B cell (primary cell): ENCODE measurements around the gene MIDN. TPM values are rescaled to one million over a fixed set of nuclear protein-coding genes. Genes with fewer than 3 reads are reported as not detected.

Experiments
- ATAC-seq: fragments of 200-7000 bp; cut with Tn5 transposase; one replicate; pipeline ENCODE4 v1.10.0; 2021; ENCODE audit warnings: low read depth, mild to moderate bottlenecking, moderate number of reproducible peaks, moderate library complexity
- CTCF ChIA-PET: fragments of 350-600 bp; sonication (Branson Sonifier 250); formaldehyde crosslinking; loops from one replicate; lab custom pipeline; 2021; ENCODE audit warnings: antibody characterized with exemption, inconsistent platforms; lab: Charles Lee
- POLR2A ChIA-PET: fragments of 350-600 bp; sonication (Branson Sonifier 250); formaldehyde crosslinking; loops from one replicate; lab custom pipeline; 2021; ENCODE audit warnings: antibody characterized with exemption; lab: Charles Lee
- DNase-seq: peaks from one replicate; pipeline ENCODE4 v3.0.0; 2013
- H2AFZ ChIP-seq: 2 replicates; pipeline ENCODE4 v1.6.1; 2012; ENCODE audit warnings: mild to moderate bottlenecking, low read depth, low read length; ENCODE audit not compliant: insufficient read depth, poor library complexity, severe bottlenecking
- H3K27ac ChIP-seq, 2 donors: 1 replicate in 1 of 2; 2 replicates in 1 of 2; pipeline ENCODE4 v1.5.1; 2012 to 2013; ENCODE audit warnings: low read length in 2 of 2, mild to moderate bottlenecking in 2 of 2, moderate library complexity in 1 of 2
- H3K27me3 ChIP-seq, 4 experiments: fragments of 200-600 bp in 1 of 4; sonication (generic) in 1 of 4; replicated peaks in 1 of 4; 1 replicate in 2 of 4; 2 replicates in 2 of 4; pipeline versions ENCODE4 v1.6.1 to v1.7.0; 2013 to 2016; ENCODE audit warnings: low read length in 3 of 4, mild to moderate bottlenecking in 2 of 4, mixed read lengths in 1 of 4, moderate library complexity in 1 of 4; ENCODE audit not compliant: insufficient read depth in 4 of 4, control insufficient read depth in 3 of 4; ENCODE audit errors: control extremely low read depth in 1 of 4
- H3K36me3 ChIP-seq, 2 experiments: replicated peaks in 1 of 2; 1 replicate in 1 of 2; 2 replicates in 1 of 2; pipeline versions ENCODE4 v1.6.1 to v1.7.1; 2013; ENCODE audit warnings: low read length in 1 of 2; ENCODE audit not compliant: insufficient read depth in 2 of 2, control insufficient read depth in 1 of 2; ENCODE audit errors: control extremely low read depth in 1 of 2, extremely low read depth in 1 of 2
- H3K4me1 ChIP-seq, 2 donors: fragments of 200-600 bp in 1 of 2; sonication (generic) in 1 of 2; 1 replicate in 1 of 2; 2 replicates in 1 of 2; pipeline versions ENCODE4 v1.5.1 to v1.6.1; 2013 to 2017; ENCODE audit warnings: low read length in 2 of 2; ENCODE audit not compliant: control insufficient read depth in 2 of 2, insufficient read depth in 2 of 2
- H3K4me2 ChIP-seq: replicated peaks from 2 replicates; pipeline ENCODE3; 2012; ENCODE audit warnings: mild to moderate bottlenecking, low read depth, low read length; ENCODE audit not compliant: poor library complexity, severe bottlenecking
- H3K4me3 ChIP-seq, 5 experiments: fragments of 200-600 bp in 1 of 5; sonication (generic) in 1 of 5; 1 replicate in 3 of 5; 2 replicates in 2 of 5; pipeline versions ENCODE4 v1.5.1 to v1.7.0; 2011 to 2016; ENCODE audit warnings: low read length in 4 of 5, mild to moderate bottlenecking in 4 of 5, low read depth in 2 of 5, control low read depth in 1 of 5, moderate library complexity in 1 of 5; ENCODE audit not compliant: insufficient read depth in 1 of 5; ENCODE audit errors: control extremely low read depth in 1 of 5, extremely low read depth in 1 of 5
- H3K79me2 ChIP-seq: fragments of 200-600 bp; sonication (generic); one replicate; pipeline ENCODE4 v1.6.0; 2016; ENCODE audit warnings: low read length; ENCODE audit not compliant: control insufficient read depth, insufficient read depth
- H3K9ac ChIP-seq: fragments of 200-600 bp; sonication (generic); 2 replicates; pipeline ENCODE4 v1.6.1; 2017; ENCODE audit warnings: mild to moderate bottlenecking, low read length, moderate library complexity
- H3K9me3 ChIP-seq, 3 donors: one replicate each; pipeline versions ENCODE4 v1.6.1 to v1.7.1; 2013; ENCODE audit warnings: low read length in 2 of 3; ENCODE audit not compliant: control insufficient read depth in 2 of 3, insufficient read depth in 1 of 3; ENCODE audit errors: control extremely low read depth in 1 of 3
- H4K20me1 ChIP-seq: 2 replicates; pipeline ENCODE4 v1.6.0; 2012; ENCODE audit warnings: mild to moderate bottlenecking, low read length; ENCODE audit not compliant: insufficient read depth, control insufficient read depth, poor library complexity, severe bottlenecking
- H3K27ac Mint-ChIP-seq: one replicate; pipeline ENCODE4 v1.8.0; 2021; ENCODE audit warnings: mixed read lengths
- H3K27me3 Mint-ChIP-seq: one replicate; pipeline ENCODE4 v1.8.0; 2021; ENCODE audit warnings: mixed read lengths
- H3K4me1 Mint-ChIP-seq: one replicate; pipeline ENCODE4 v1.8.0; 2021; ENCODE audit warnings: mixed read lengths
- H3K4me3 Mint-ChIP-seq: one replicate; pipeline ENCODE4 v1.8.0; 2021; ENCODE audit warnings: mixed read lengths
- H3K9me3 Mint-ChIP-seq: one replicate; pipeline ENCODE4 v1.8.0; 2022; ENCODE audit warnings: mixed read lengths; ENCODE audit not compliant: insufficient read depth
- CTCF ChIP-seq: fragments of 200-600 bp; IDR thresholded peaks from one replicate; pipeline ENCODE4 v1.8.0; 2022; ENCODE audit warnings: antibody characterized with exemption, mild to moderate bottlenecking
- EZH2 ChIP-seq: IDR thresholded peaks from 2 replicates; pipeline ENCODE4 v1.6.1; 2012; ENCODE audit warnings: borderline replicate concordance, low read depth, mild to moderate bottlenecking, moderate library complexity, low read length; ENCODE audit not compliant: insufficient read depth, poor library complexity, severe bottlenecking
- WGBS: methylation state at CpG from one replicate; pipeline ENCODE4 v1.1.5; 2013; ENCODE audit warnings: missing lambda C conversion rate; ENCODE audit not compliant: insufficient coverage; 5-methylcytosine and 5-hydroxymethylcytosine counted together
- intact Hi-C: fragments of 100-400 bp; cut with micrococcal nuclease; formaldehyde crosslinking; loops from one replicate; pipeline ENCODE4 v1.10.0; 2022
- polyA plus RNA-seq: library from polyadenylated mRNA; depleted of rRNA; stranded (reverse); fragments of >200 nt; gene quantifications from 2 replicates; pipeline ENCODE4 v1.2.3, GENCODE V29; 2012
- total RNA-seq, 2 donors: library from RNA; stranded (reverse); fragments of 120-200 nt in 1 of 2; gene quantifications; 1 replicate in 1 of 2; 2 replicates in 1 of 2; pipeline versions ENCODE4 v1.2.3 to v1.2.4, GENCODE V29; 2013 to 2022

Gene MIDN
- total and polyA plus RNA-seq, 2 donors (not counting 1 experiment from before 2014, with no cell fraction given) = 98.5 to 156 TPM

- peaks cover 0 to 18% (median 7%) of the 10 kb centered on the region in 4 experiments for H3K27me3 ChIP-seq
- no peak overlapping the region for H2AFZ ChIP-seq
- WGBS = 93% methylated on average over 24 of the region's 24 CpGs
- H3K9me3 ChIP-seq = no peaks in the 10 kb centered on the region
- no peaks in the 10 kb centered on the region for H3K9me3 Mint-ChIP-seq
- no peaks in the 10 kb centered on the region for H4K20me1 ChIP-seq
- no peak for ATAC-seq
- no peak for TF ChIP-seq CTCF
- TF ChIP-seq EZH2 = no peak
- no peaks in the 10 kb centered on the region for H3K79me2 ChIP-seq
- H3K4me3 ChIP-seq = no peak overlapping the region
- no peaks in the 10 kb centered on the region for H3K36me3 ChIP-seq
- H3K4me1 Mint-ChIP-seq = peaks cover under 1% of the 10 kb centered on the region
- intact Hi-C loops = no loop called here
- no peak overlapping the region for H3K4me2 ChIP-seq
- ChIA-PET CTCF (no interaction called here), POLR2A (interaction anchor here (0.7 kb wide), 1 partner anchor 385 kb away, joined by 6 read pairs; no protein-coding TSS in a partner anchor)
- H3K4me1 ChIP-seq = peaks cover 8% of the 10 kb centered on the region in 2 donors
- H3K9ac ChIP-seq = no peak overlapping the region
- peaks cover under 1% of the 10 kb centered on the region for H3K27me3 Mint-ChIP-seq
- DNase-seq = no peak
- no peak overlapping the region for H3K4me3 Mint-ChIP-seq
- H3K27ac ChIP-seq = no peak overlapping the region
- H3K27ac Mint-ChIP-seq = no peak overlapping the region
These were observed 15.2 kb upstream of the MIDN start for GRCh38 chr19:1233115-1233667.

- Histone ChIP-seq H3K27me3 (peaks cover 0 to 21% (median 7%) of the 10 kb centered on the region in 4 experiments), H3K79me2 (no peaks in the 10 kb centered on the region), H3K4me2 (no peak overlapping the region), H2AFZ (no peak overlapping the region), H3K9ac (no peak overlapping the region), H3K27ac (no peak overlapping the region), H3K4me1 (peaks cover 12 to 15% of the 10 kb centered on the region in 2 donors), H3K36me3 (no peaks in the 10 kb centered on the region), H4K20me1 (no peaks in the 10 kb centered on the region), H3K9me3 (no peaks in the 10 kb centered on the region), H3K4me3 (no peak overlapping the region)
- ChIA-PET POLR2A (no interaction called here), CTCF (no interaction called here)
- Mint-ChIP-seq H3K4me1 (peaks cover 12% of the 10 kb centered on the region), H3K27ac (peak overlapping the region; percentile 26), H3K27me3 (peaks cover 8% of the 10 kb centered on the region), H3K4me3 (no peak overlapping the region), H3K9me3 (no peaks in the 10 kb centered on the region)
- no peak for ATAC-seq
- no peak for DNase-seq
- intact Hi-C loops = no loop called here
- no peak for TF ChIP-seq EZH2
- TF ChIP-seq CTCF = no peak
- 89% methylated on average over 45 of the region's 45 CpGs for WGBS
These were observed 14.1 kb upstream of the MIDN start for GRCh38 chr19:1234051-1234954.
